Keratinocyte (primary cell): Measurements from ENCODE around the gene TAS1R3.

ENCODE experiments used
- EZH2 ChIP-seq: IDR thresholded peaks from one replicate; pipeline ENCODE4 v1.6.1; 2012; ENCODE audit warnings: inconsistent platforms, mild to moderate bottlenecking, low read length, moderate library complexity
- TF ChIP-seq, protein P1 (sequence below), 3 experiments: IDR thresholded peaks in 1 of 3; conservative IDR thresholded peaks in 1 of 3; optimal IDR thresholded peaks in 1 of 3; 2 replicates in 2 of 3; 3 replicates in 1 of 3; pipeline versions ENCODE3 to v1.5.1; 2011; ENCODE audit warnings: low read length in 3 of 3, mild to moderate bottlenecking in 3 of 3, moderate library complexity in 2 of 3, control low read depth in 1 of 3, inconsistent platforms in 1 of 3; ENCODE audit not compliant: insufficient read depth in 2 of 3; ENCODE audit errors: extremely low read depth in 1 of 3

GRCh38 chr1:1343811-1344421, 12.8 kb downstream of the TAS1R3 start:
- TF ChIP-seq EZH2, result no peak
- TF ChIP-seq, protein P1, sequence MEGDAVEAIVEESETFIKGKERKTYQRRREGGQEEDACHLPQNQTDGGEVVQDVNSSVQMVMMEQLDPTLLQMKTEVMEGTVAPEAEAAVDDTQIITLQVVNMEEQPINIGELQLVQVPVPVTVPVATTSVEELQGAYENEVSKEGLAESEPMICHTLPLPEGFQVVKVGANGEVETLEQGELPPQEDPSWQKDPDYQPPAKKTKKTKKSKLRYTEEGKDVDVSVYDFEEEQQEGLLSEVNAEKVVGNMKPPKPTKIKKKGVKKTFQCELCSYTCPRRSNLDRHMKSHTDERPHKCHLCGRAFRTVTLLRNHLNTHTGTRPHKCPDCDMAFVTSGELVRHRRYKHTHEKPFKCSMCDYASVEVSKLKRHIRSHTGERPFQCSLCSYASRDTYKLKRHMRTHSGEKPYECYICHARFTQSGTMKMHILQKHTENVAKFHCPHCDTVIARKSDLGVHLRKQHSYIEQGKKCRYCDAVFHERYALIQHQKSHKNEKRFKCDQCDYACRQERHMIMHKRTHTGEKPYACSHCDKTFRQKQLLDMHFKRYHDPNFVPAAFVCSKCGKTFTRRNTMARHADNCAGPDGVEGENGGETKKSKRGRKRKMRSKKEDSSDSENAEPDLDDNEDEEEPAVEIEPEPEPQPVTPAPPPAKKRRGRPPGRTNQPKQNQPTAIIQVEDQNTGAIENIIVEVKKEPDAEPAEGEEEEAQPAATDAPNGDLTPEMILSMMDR (optimal IDR thresholded peaks at IDR 0.05 in 1 of 3, IDR thresholded peaks at IDR 0.05 in 1 of 3, conservative IDR thresholded peaks at IDR 0.05 in 1 of 3; ENCODE audit: extremely low read depth in 1 of 3, insufficient read depth in 2 of 3, low read length in 3 of 3), result no peak
